GM20431 (cell line): ENCODE measurements around the gene ADARB2.

Source experiments
- in situ Hi-C: fragments of 300-500 bp; cut with MseI, MboI; formaldehyde crosslinking; loops from one replicate; pipeline ENCODE4 v1.15.0; 2020; ENCODE audit warnings: low sequenced_read_pairs; ENCODE audit not compliant: unreplicated experiment

The ADARB2 gene

DNA sequence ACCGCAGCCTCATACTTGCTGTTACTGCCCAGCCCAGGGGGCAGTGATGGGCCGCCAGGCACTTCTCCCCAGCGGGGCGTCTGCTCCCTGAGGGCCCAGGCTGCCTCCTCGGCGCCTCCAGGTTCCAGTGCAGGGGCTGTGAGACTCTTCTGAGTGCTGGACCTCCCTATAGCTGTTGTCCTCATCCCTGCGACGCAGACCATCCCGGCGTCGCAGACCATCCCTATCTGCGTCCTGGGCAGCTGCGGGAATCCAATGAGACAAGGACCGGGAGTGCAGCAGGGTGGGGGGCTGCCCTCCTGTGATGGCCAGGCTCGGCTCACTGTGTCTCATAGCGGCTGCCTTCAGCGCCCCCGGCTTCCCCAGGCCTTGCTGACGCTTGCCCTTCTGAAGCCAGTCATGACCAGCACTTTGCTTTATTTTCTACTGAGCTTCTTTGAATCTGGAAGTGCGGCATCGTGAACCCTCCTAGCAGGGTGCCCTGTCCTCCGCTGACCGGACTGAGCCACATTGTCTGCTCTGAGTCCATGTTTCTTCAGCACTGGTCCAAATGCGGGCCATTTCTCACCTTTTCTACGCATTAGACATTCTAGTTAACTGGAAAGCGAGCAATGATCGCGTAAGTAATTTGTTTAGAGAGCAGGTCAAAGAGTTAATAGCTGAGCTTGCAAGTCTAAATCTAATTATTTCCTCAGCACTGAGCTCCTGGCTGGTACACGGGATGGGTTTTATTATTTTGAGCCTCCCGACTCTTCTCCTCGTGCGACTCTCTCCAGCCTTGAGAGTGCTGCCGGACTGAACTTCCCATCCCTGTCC, 341.6 kb downstream of the ADARB2 start:
- in situ Hi-C loops, result no loop called here

DNA sequence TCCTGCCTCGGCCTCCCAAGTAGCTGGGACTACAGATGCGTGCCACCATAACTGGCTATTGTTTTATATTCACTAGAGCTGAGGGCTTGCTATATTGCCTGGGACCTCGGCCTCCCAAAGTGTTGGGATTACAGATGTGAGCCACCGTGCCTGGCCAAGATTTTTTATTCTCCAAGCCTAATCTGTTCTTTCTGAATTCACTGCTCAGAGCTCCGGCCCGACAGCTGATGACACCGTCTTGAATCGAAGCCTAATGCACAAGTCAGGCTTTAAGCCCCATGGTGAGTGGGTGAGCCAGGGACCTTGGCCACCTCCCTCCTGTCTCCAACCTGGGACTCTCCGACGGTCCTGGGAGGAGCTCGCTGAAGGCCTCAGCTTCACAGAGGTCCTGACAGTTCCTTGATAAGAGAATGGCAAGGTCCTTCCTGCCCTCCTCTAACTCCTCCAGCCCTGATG, 342.3 kb downstream of the ADARB2 start:
- in situ Hi-C loops, result no loop called here

DNA sequence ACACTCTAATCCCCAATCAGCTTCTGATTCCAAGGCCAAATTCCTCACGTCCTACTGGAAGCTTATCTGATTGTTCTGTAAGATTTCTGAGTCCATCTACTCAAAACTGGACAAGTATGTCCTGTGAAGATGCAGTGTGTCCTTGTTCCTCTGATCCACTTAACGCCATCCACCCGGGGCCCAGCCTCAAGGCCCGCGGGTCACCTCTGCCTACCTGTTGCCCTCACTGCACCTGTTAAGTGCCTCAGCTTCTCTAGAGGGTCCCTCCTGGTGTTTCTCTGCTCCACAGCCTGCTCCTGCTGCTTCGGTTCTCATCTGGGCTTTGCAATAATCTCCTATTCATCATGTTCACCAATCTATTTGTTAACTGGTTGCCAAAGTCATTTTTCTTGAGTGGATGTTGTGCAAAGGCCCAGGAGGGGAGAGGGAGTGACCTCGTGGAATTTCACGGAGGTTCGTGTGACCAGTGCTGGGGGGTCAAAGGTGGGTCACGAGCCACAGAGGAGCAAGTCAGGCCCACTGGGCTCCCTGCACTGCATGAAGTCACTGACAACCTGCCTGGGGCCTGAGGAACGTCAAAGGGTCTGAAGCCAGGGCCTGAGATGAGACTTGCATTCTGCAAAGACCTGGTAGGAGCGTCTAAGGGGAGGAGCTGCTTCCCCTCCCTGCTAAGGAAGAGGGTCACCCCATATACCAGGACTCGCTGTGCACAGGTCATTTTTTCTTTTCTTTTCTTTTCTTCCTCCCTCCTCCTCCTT, 343.0 kb downstream of the ADARB2 start:
- in situ Hi-C loops, result no loop called here

DNA sequence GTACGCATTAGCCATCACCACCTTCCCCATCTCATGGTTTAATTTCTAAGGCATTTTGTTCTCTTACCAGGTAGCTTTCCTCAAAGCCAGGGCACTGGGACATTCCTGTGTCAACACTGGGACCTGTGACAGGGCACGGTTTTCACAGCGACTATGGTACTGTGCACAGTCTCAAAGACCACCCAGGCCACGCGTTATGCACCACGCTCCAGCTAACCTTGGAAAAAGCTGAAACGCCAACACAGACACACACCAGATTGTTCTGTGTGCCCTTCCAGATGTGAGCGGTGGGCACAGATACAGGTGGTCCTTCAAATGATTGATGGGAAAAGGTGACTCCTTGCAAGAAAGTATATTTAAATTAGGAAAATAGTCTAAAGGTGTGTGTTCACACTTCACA, 343.8 kb downstream of the ADARB2 start:
- in situ Hi-C loops, result no loop called here

DNA sequence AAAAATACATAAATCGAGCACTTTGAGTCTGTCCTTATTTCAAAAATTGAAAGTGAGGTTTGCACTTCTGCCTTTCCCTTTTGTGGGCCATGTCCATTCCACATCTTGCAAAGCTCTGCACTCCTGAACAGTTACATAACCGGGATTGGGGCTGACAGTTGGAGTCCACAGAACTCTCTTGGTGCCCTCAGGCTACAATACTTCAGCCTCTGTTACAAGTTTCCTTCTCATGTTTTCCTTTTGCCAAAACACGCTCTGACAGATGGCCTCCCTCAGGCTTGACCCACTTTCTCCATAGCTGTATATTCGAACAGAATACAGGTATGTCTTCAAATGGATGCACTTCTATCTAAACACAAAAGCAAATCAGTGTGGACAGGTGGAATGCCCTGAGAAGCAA, 345.2 kb downstream of the ADARB2 start:
- in situ Hi-C loops, result no loop called here

DNA sequence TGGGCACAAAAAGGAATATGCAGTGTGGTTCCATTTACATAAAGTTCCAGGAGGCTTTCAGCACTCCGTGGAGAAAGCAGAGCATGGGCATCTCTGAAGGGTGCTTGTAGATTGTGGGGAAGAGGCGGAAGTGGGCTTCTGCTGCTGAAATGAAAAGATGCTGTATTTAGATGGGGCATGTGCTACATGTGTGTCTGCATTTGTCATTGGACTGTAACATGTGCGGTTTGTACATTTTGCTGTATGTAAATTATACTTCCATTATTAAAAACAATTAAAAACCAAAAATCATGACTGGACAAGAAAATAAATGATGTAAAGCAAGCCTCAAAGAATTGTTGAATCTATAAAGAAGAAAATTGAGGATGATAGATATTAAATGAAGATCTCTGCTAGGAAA, 347.1 kb downstream of the ADARB2 start:
- in situ Hi-C loops, result no loop called here

DNA sequence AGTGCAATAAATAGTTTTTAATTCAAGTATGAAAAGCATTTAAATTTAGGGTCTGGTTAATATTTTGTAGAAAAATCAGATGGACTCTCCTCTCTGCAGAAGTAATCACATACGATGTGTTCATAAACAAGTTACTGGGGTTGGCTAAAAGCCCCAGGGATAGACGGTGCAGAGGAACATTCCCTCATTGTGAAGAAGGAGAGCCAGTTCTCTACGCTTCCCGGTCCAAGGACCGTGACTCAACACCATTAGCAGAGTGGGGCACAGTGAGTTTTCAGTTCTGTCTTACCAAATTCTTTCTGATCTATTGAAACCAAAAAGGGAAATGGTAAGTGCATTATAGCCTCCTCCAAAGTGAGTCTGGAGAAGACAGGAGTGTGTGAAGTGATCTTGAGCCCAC, 353.3 kb downstream of the ADARB2 start:
- in situ Hi-C loops, result no loop called here

DNA sequence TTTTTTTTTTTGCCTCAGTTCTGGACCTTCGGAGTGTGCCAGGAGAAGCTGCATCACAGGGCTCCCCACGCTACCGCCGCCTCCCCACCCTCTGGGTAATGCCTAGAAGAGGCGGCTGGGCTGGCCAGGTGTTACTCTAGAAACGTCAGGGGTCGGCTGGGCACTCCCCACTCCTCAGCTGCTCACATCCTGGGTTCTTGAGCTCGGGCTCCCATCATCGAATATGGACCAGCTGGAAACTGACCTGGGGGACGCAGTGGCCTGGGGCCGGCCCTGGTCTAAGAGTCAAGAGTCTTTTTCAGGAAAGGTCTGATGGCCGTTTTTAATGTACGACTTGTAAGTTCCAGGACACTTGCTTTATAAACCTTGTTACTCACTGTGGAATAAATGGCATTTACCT, 354.6 kb downstream of the ADARB2 start:
- in situ Hi-C loops, result no loop called here

DNA sequence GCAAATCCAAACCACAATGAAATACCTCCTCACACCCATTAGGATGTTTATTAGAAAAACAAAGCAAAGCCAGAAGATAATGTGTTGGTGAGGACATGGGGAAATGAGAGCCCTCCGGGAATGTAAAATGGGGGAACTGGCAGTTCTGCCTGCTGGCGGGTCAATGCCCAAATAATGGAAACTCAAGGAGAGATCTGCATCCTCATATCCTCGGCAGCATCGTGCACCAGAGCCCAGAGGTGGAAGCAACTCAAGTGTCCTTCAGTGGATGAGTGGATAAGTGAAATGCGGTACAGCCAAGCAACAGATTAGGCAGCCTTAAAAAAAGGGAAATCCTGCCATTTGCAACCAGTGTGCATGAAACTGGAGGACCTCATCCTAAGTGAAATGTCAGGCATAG, 356.0 kb downstream of the ADARB2 start:
- in situ Hi-C loops, result no loop called here

DNA sequence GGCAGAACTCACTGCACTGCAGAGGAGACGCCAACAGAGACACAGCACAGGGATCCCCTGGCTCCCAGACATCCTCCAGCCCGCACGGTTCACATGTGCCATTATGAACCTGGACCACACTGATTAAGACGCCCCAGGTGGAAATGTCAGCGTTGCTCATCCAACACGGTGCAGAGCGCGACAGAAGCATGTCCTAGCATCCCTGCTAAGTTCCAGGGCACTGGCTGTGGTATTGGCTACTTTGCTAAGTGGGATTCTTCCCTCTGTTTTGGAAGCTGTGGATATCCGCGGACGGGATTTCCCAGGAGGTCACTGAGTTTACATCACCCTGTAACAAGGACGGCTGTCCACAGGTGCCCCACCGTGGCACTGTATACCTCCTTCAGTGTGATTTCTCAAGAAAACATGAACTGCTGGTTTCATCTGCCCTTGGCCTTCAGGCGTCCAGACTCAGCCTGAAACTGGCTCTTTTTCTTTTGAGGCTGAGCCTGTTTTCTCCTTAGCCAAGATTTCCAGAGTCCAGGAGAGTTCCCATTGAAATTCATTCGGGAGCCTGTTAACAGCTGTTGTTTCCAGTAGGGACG, 357.1 kb downstream of the ADARB2 start:
- in situ Hi-C loops, result no loop called here

DNA sequence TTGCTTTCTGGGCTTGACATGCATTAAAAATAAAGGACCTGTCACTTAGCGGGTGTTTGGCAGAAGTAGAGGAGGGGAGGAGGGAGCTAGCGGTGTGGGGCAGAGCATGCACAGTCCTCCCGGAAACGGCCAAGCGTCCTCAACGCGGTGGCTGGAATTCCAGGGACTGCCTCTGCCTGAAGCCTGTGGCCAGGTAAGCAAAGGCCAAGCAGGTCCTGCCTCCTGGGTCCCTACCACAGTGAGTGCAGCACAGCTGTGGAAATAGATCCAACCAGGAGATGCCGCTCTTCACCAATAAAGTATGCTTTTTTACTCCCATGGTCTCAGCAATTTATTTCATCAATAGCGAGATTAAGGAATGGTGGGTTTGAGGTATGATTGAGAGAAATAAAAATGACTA, 357.7 kb downstream of the ADARB2 start:
- in situ Hi-C loops, result no loop called here

DNA sequence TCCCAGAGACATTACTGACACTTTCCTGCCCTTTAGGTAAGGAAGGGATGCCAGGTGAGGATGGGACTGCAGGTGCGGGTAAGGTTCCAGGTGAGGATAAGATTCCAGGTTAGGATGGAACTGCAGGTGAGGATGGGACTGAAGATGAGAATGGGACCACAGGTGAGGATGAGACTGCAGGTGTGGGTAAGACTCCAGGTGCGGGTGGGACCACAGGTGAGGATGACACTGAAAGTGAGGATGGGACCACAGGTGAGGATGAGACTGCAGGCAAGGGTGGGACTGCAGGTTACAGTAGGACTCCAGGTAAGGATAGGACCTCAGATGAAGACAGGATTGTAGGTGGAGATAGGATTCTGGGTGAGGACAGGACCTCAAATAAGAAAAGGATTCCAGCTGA, 358.9 kb downstream of the ADARB2 start:
- in situ Hi-C loops, result no loop called here

DNA sequence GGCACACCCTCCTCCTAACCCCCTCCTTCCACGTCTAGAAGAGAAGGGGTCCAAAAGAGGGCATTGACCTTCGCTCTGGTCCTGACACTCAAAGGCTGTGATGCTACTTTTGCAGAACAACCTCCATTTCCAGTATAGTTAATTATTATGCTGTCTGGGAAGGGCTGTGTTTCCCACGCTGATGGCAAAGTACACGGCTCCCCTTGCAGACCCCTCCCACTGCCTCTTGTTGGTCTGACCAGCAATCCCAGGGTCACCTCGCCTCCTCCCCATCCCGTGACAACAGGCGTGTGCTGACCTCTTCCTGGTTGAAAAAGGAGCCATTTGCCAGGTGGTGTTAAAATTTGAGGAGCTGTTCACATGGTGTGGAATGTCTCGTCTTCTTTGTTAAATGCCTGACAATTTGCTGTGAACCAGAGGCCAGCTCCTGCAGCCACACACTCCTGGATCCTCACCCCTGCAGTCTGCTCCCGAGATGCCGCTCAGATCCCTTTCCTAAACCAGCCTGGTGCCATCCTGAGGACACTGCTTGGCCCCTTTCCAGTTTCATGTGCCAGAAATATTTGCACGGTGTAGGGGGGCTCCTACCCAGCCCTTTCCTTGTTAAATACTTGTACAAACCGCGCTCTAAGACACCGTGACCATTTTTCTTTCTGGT, 359.5 kb downstream of the ADARB2 start:
- in situ Hi-C loops, result no loop called here

DNA sequence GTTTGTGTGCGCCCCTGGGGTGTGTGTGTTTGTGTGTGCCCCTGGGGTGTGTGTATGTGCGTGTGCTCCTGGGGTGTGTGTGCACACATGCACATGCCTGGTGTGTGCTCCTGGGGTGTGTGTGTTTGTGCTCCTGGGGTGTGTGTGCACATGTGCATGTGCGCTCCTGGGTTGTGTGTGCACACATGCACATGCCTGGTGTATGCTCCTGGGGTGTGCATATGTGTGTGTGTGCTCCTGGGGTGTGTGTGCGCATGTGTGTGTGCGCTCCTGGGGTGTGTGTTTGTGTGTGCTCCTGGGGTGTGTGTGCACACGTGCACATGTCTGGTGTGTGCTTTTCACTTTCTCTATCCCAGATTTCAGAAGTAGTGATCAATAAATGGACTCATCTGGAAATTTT, 360.1 kb downstream of the ADARB2 start:
- in situ Hi-C loops, result no loop called here

DNA sequence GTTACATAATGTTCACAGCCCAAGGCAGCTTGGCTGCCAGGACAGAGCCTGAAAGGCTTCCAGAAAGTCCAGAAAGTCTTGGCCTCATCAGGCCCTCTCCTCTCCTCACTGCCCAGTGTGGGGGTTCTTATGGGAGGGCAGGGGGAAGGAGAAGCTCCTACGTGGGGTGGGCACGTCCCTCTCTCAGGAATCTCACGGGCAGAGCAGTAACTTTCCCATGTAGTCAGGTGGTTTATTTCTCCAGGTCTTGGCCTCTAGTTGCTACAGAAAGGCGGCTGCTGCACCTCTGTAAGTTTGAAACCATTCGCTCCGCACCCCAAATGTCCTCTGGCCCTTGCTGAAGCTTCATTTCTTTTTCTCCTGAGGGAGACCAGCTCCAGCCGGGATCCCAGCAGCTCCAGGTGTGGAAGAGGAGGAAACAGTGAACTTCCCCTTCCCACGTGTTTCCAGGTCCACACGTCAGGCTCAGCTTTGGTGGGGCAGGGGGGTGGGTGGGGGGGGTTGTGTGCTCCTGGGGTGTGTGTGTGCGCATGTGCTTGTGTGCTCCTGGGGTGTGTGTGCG, 360.9 kb downstream of the ADARB2 start:
- in situ Hi-C loops, result no loop called here

DNA sequence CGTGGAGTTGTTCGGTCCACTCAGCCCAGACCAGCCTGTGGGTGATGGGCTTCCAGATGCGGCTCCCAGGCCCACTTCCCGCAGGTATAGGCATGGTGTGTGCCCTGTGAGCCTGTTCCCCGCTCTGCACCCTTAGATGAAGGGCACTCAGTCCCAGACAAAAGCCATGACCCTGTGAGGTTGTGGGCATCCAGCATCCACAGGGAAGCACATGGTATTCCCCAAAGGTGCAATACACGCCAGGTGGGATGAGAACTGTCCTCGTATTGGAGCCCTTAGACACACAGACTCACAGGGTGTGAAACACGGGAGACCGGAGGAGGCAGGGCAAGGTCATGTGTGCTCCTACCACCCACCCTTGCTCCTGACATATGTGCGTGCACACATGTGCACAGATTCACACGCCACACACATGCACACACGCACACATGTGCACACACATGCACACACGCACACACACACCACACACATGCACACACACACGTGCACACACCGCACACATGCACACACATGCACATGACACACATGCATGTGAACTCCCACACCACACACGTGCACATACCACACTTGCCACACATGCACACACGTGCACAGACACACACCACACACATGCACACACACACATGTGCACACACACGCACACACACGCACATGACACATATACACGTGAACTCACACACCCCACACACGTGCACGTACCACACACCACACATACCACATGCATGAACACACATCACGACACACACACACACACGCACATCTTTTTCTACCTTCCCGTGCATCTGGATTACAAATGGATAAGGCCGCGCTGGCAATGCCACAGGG, 361.8 kb downstream of the ADARB2 start:
- in situ Hi-C loops, result no loop called here

DNA sequence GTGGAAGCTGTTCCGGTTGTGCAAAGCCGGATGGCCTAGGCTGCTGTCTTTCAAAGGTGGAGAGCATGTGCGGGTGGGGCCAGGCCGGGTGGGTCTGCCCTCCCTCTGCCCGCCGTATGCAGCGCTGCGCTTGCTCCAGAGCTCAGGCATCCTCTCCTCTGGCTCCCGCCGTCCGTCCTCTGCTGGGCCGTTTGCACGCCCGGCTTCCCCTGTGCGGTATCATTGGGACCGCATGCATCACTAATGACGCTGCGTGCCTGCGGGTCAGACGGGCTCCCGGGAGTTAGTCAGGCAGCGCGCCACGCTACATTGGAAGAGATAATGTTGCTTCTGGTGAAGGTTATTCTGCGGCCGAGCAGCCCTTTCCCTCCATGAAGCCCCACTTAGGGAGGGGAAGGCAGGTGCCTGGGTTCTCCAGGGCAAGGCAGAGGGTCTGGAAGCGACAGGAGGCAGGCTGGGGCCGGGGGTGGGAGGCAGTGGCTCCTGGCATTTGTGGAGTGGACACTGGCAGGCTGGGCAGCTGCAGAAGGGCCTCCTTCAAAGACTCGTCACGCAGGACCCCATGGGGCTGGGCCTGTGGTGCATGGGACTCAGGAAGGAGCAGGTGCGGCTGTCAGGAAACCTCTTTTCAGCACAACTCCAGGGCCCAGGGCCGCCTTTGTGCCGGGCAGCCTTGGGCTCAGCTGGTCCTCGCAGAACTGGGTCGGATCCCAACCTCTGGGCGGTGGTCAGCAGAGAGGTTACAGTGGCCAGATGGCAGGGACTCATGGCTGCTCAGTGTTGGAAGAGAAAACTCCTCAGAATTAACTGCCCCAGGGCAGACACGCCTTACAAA, 362.6 kb downstream of the ADARB2 start:
- in situ Hi-C loops, result no loop called here

DNA sequence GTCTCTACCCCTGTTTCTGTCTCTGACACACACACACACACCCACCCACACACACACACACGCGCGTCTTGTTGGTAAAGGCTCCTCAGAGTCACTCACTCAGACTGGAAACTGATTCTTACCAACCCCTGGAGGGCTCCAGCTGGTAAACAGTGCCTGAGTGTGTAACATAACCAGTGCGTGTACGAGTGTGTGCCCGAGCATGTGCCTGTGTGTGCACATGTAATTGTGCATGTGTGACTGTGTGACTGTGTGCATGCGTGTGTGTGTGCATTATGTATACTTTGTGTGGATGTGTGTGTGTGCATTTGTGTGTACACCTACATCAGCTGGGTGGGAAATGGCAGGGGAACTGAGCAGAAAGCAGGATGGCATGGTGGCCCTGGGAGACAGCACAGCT, 364.0 kb downstream of the ADARB2 start:
- in situ Hi-C loops, result no loop called here

DNA sequence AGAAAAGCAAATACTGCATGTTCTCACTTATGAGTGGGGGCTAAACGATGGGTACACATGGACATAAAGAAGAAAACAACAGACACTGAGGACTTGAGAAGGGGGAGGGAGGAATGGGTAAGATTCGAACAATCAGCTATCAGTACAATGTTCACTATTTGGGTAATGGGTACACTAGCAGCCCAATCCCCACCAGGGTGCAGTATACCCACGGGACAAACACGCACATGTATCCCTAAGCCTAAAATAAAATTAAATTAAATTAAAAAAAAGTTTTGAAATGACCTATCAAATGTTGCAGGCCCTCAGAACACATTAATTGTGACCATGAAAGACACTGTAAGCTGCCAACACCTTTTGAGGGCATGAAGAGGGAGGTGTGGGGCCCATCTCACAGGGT, 365.1 kb downstream of the ADARB2 start:
- in situ Hi-C loops, result no loop called here
